HuH-7.5 (cell line): ENCODE data around the gene THADA.

Experiments
- DNase-seq: peaks from one replicate; pipeline ENCODE4 v3.0.0; 2011; ENCODE audit warnings: low spot score

The THADA gene

GRCh38 chr2:43346602-43347567, 249.0 kb downstream of the THADA start:
- DNase-seq = no peak

- DNase-seq = no peak
Measured at GRCh38 chr2:43345872-43346271, 250.0 kb downstream of the THADA start.

GRCh38 chr2:43345391-43345813, 250.4 kb downstream of the THADA start:
- DNase-seq = no peak

- no peak for DNase-seq
Measured at GRCh38 chr2:43344868-43345373, 250.9 kb downstream of the THADA start.

- no peak for DNase-seq
Measured at GRCh38 chr2:43343573-43344304, 252.1 kb downstream of the THADA start.

- no peak for DNase-seq
Measured at GRCh38 chr2:43341959-43342757, 253.7 kb downstream of the THADA start.

- DNase-seq = no peak
Measured at GRCh38 chr2:43340945-43341356, 254.9 kb downstream of the THADA start.

- no peak for DNase-seq
Measured at GRCh38 chr2:43340066-43340465, 255.8 kb downstream of the THADA start.

- DNase-seq = no peak
Measured at GRCh38 chr2:43333656-43334144, 262.1 kb downstream of the THADA start.

GRCh38 chr2:43333101-43333655, 262.7 kb downstream of the THADA start:
- no peak for DNase-seq

GRCh38 chr2:43332653-43333052, 263.2 kb downstream of the THADA start:
- DNase-seq = no peak

GRCh38 chr2:43331422-43331821, 264.4 kb downstream of the THADA start:
- DNase-seq = no peak

GRCh38 chr2:43329637-43330036, 266.2 kb downstream of the THADA start:
- no peak for DNase-seq

GRCh38 chr2:43328832-43329231, 267.0 kb downstream of the THADA start:
- DNase-seq = no peak

GRCh38 chr2:43328133-43328532, 267.7 kb downstream of the THADA start:
- no peak for DNase-seq

GRCh38 chr2:43327119-43327518, 268.7 kb downstream of the THADA start:
- no peak for DNase-seq

GRCh38 chr2:43326101-43326825, 269.6 kb downstream of the THADA start:
- no peak for DNase-seq

- DNase-seq = no peak
Measured at GRCh38 chr2:43325107-43325811, 270.6 kb downstream of the THADA start.

GRCh38 chr2:43324259-43325106, 271.4 kb downstream of the THADA start:
- no peak for DNase-seq
